ENCODE data around the gene DYNC1H1. TPM values are rescaled to one million over a fixed set of nuclear protein-coding genes. Genes with fewer than 3 reads are reported as not detected.
A peak's percentile ranks its signal among the peaks of the same experiment; 100 is the strongest.

DYNC1H1 gene
- total RNA-seq, 4 donors from 2014 or later, result 440 to 541 (median 495) TPM

- TF ChIP-seq CTCF (IDR thresholded peaks at IDR 0.05), result no peak
- DNase-seq (ENCODE audit: low spot score), result no peak
- no peak for ATAC-seq (ENCODE audit: low FRiP score)
Observed at GRCh38 chr14:102033241-102033640, 68.9 kb downstream of the DYNC1H1 start.

- TF ChIP-seq CTCF (IDR thresholded peaks at IDR 0.05), result no peak
- peak; percentile 43 for ATAC-seq (ENCODE audit: low FRiP score)
- DNase-seq (ENCODE audit: low spot score), result no peak
Observed at GRCh38 chr14:102034301-102034700, 69.9 kb downstream of the DYNC1H1 start.

GRCh38 chr14:102035914-102036313 is 71.5 kb downstream of the DYNC1H1 start:
- no peak for DNase-seq (ENCODE audit: low spot score)
- no peak for ATAC-seq (ENCODE audit: low FRiP score)
- TF ChIP-seq CTCF (IDR thresholded peaks at IDR 0.05), result no peak

- DNase-seq (ENCODE audit: low spot score) (no peak), ATAC-seq (ENCODE audit: low FRiP score) (no peak)
- TF ChIP-seq CTCF (IDR thresholded peaks at IDR 0.05), result no peak
Observed at GRCh38 chr14:102037686-102038085, 73.3 kb downstream of the DYNC1H1 start.

- DNase-seq (ENCODE audit: low spot score) (no peak), ATAC-seq (ENCODE audit: low FRiP score) (no peak)
- TF ChIP-seq CTCF (IDR thresholded peaks at IDR 0.05), result no peak
Observed at GRCh38 chr14:102039157-102039556, 74.8 kb downstream of the DYNC1H1 start.

GRCh38 chr14:102040153-102040552 is 75.8 kb downstream of the DYNC1H1 start:
- DNase-seq (ENCODE audit: low spot score) (no peak), ATAC-seq (ENCODE audit: low FRiP score) (no peak)
- TF ChIP-seq CTCF (IDR thresholded peaks at IDR 0.05), result no peak

GRCh38 chr14:102042699-102043098 is 78.3 kb downstream of the DYNC1H1 start:
- TF ChIP-seq CTCF (IDR thresholded peaks at IDR 0.05), result no peak
- DNase-seq (ENCODE audit: low spot score) (no peak), ATAC-seq (ENCODE audit: low FRiP score) (no peak)

Measured in omental fat pad (tissue), 4 donors.